ENCODE data around the gene SSR1.

DNA sequence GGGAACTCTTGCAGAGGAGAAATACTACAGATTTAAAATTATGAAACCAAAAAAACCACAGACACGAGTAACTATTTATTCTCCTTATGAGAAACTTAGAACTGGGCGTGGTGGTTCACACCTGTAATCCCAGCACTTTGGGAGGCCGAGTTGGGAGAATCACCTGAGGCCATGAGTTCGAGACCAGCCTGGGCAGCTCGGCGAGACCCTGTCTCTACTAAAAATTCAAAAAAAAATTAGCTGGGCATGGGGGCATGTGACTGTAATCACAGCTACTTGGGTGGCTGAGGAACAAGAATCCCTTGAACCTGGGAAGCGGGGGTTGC lies 36.8 kb downstream of the SSR1 start:
- TF ChIP-seq, protein P1, sequence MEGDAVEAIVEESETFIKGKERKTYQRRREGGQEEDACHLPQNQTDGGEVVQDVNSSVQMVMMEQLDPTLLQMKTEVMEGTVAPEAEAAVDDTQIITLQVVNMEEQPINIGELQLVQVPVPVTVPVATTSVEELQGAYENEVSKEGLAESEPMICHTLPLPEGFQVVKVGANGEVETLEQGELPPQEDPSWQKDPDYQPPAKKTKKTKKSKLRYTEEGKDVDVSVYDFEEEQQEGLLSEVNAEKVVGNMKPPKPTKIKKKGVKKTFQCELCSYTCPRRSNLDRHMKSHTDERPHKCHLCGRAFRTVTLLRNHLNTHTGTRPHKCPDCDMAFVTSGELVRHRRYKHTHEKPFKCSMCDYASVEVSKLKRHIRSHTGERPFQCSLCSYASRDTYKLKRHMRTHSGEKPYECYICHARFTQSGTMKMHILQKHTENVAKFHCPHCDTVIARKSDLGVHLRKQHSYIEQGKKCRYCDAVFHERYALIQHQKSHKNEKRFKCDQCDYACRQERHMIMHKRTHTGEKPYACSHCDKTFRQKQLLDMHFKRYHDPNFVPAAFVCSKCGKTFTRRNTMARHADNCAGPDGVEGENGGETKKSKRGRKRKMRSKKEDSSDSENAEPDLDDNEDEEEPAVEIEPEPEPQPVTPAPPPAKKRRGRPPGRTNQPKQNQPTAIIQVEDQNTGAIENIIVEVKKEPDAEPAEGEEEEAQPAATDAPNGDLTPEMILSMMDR (IDR thresholded peaks at IDR 0.05): no peak
- no peak for TF ChIP-seq EZH2 (IDR thresholded peaks at IDR 0.05)
